HG03103 (cell line): ENCODE results near the gene SLC26A3.

Experiments
- ATAC-seq: cut with Tn5 transposase; IDR thresholded peaks from one replicate; pipeline ENCODE4 v1.9.1; 2021; ENCODE audit warnings: low read depth; ENCODE audit not compliant: unreplicated experiment

SLC26A3 gene

GRCh38 chr7:107754642-107755041, 48.4 kb downstream of the SLC26A3 start:
- ATAC-seq, result no peak

- no peak for ATAC-seq
Measured at GRCh38 chr7:107751113-107751512, 51.9 kb downstream of the SLC26A3 start.

GRCh38 chr7:107746006-107746405, 57.0 kb downstream of the SLC26A3 start:
- no peak for ATAC-seq

GRCh38 chr7:107744345-107744750, 58.7 kb downstream of the SLC26A3 start:
- peak; percentile 30 for ATAC-seq

GRCh38 chr7:107743567-107744344, 59.3 kb downstream of the SLC26A3 start, which contains the start of gene CBLL1:
CBLL1 (plus strand) TSS chr7:107744142; CDS start chr7:107744164, 22 bp downstream.
- peak; percentile 88 for ATAC-seq

- ATAC-seq, result peak; percentile 29
Measured at GRCh38 chr7:107742678-107743566, 60.1 kb downstream of the SLC26A3 start.

GRCh38 chr7:107728276-107728675, 74.7 kb downstream of the SLC26A3 start:
- no peak for ATAC-seq

GRCh38 chr7:107726356-107727130, 76.5 kb downstream of the SLC26A3 start:
- ATAC-seq, result no peak

- ATAC-seq, result no peak
Measured at GRCh38 chr7:107725138-107725740, 77.8 kb downstream of the SLC26A3 start.

- ATAC-seq, result no peak
Measured at GRCh38 chr7:107723255-107723654, 79.8 kb downstream of the SLC26A3 start.

- ATAC-seq, result no peak
Measured at GRCh38 chr7:107721286-107721685, 81.7 kb downstream of the SLC26A3 start.

GRCh38 chr7:107718456-107719193, 84.4 kb downstream of the SLC26A3 start:
- no peak for ATAC-seq

- no peak for ATAC-seq
Measured at GRCh38 chr7:107715531-107715930, 87.5 kb downstream of the SLC26A3 start.
